CD4-positive, alpha-beta memory T cell (primary cell): ENCODE results near the gene TUBA3D. TPM values are rescaled to one million over a fixed set of nuclear protein-coding genes. Genes with fewer than 3 reads are reported as not detected.
"Not testable (repeated sequence)": the region's sequence is repeated elsewhere in the genome, so short reads cannot be mapped to it uniquely, and the experiment has no call there.

Experiments used
- CTCF ChIA-PET: fragments of 350-600 bp; sonication (Branson Sonifier 250); formaldehyde crosslinking; loops from one replicate; lab custom pipeline; 2021; ENCODE audit warnings: inconsistent platforms; ENCODE audit not compliant: partially characterized antibody; lab: Charles Lee
- POLR2A ChIA-PET: fragments of 350-600 bp; sonication (Branson Sonifier 250); formaldehyde crosslinking; loops from one replicate; lab custom pipeline; 2021; ENCODE audit not compliant: partially characterized antibody; lab: Charles Lee
- DNase-seq, 5 donors: peaks; one replicate each; pipeline versions ENCODE4 v3.0.0 to v3.0.0-alpha.2; 2020 to 2022; ENCODE audit warnings: mixed read lengths in 1 of 5
- H3K27ac ChIP-seq: one replicate; pipeline ENCODE4 v1.7.0; 2013; ENCODE audit warnings: low read depth, low read length
- H3K27me3 ChIP-seq: 2 replicates; pipeline ENCODE4 v1.7.0; 2013; ENCODE audit warnings: mild to moderate bottlenecking, low read length, moderate library complexity; ENCODE audit not compliant: insufficient read depth
- H3K36me3 ChIP-seq: 2 replicates; pipeline ENCODE4 v1.7.0; 2013; ENCODE audit warnings: mild to moderate bottlenecking, low read length, moderate library complexity; ENCODE audit not compliant: insufficient read depth
- H3K4me1 ChIP-seq: 2 replicates; pipeline ENCODE4 v1.7.0; 2013; ENCODE audit warnings: mild to moderate bottlenecking, low read length, moderate library complexity; ENCODE audit not compliant: insufficient read depth
- H3K4me3 ChIP-seq, 2 donors: one replicate each; pipeline ENCODE4 v1.7.0; 2013; ENCODE audit warnings: low read length in 2 of 2, mild to moderate bottlenecking in 1 of 2
- H3K9me3 ChIP-seq, 2 donors: one replicate each; pipeline ENCODE4 v1.7.0; 2013; ENCODE audit warnings: low read length in 2 of 2, control low read depth in 1 of 2; ENCODE audit not compliant: control insufficient read depth in 1 of 2
- H3K27ac Mint-ChIP-seq, 7 donors: one replicate each; pipeline ENCODE4 v1.8.0; 2020 to 2021; ENCODE audit warnings: mixed read lengths in 7 of 7, mild to moderate bottlenecking in 6 of 7, inconsistent platforms in 3 of 7, moderate library complexity in 3 of 7
- H3K27me3 Mint-ChIP-seq, 2 donors: one replicate each; pipeline ENCODE4 v1.8.0; 2020 to 2021; ENCODE audit warnings: mixed read lengths in 2 of 2
- H3K36me3 Mint-ChIP-seq, 2 donors: one replicate each; pipeline ENCODE4 v1.8.0; 2020 to 2021; ENCODE audit warnings: mixed read lengths in 2 of 2, inconsistent platforms in 1 of 2, mild to moderate bottlenecking in 1 of 2
- H3K4me1 Mint-ChIP-seq, 4 donors: one replicate each; pipeline ENCODE4 v1.8.0; 2020 to 2021; ENCODE audit warnings: mixed read lengths in 4 of 4, mild to moderate bottlenecking in 1 of 4
- H3K4me3 Mint-ChIP-seq, 8 donors: one replicate each; pipeline ENCODE4 v1.8.0; 2020 to 2021; ENCODE audit warnings: mixed read lengths in 8 of 8, mild to moderate bottlenecking in 7 of 8, moderate library complexity in 6 of 8, inconsistent platforms in 3 of 8
- H3K9me3 Mint-ChIP-seq, 8 donors: one replicate each; pipeline ENCODE4 v1.8.0; 2020 to 2021; ENCODE audit warnings: mixed read lengths in 8 of 8, mild to moderate bottlenecking in 5 of 8, inconsistent platforms in 3 of 8, moderate library complexity in 1 of 8
- intact Hi-C: fragments of 100-400 bp; cut with micrococcal nuclease; formaldehyde crosslinking; loops from one replicate; pipeline ENCODE4 v1.15.1; 2023
- polyA plus RNA-seq, 2 donors: library from polyadenylated mRNA; unstranded; fragments of 300-500 nt; fragmentation: Illumina TruSeq; gene quantifications; one replicate each; pipeline ENCODE4 v1.2.3, GENCODE V29; 2021
- total RNA-seq, 2 experiments: library from RNA; stranded (reverse); gene quantifications; one replicate each; pipeline ENCODE4 v1.2.3, GENCODE V29; 2021

Gene TUBA3D
- total RNA-seq (not detected), polyA plus RNA-seq (not detected)

GRCh38 chr2:131475831-131476230 is at the start of gene TUBA3D:
Gene TUBA3D (plus strand): TSS chr2:131476119. CDS start chr2:131476200, 81 bp downstream.
- Mint-ChIP-seq H3K9me3 (no peaks in the 10 kb centered on the region), H3K27me3 (no peaks in the 10 kb centered on the region), H3K27ac (no peak within 1 kb of the TSS), H3K4me3 (no peak within 1 kb of the TSS), H3K4me1 (no peaks in the 10 kb centered on the region), H3K36me3 (peaks cover 6% of the 10 kb centered on the region in 2 donors)
- Histone ChIP-seq H3K4me3 (no peak within 1 kb of the TSS), H3K9me3 (no peaks in the 10 kb centered on the region), H3K27me3 (no peaks in the 10 kb centered on the region), H3K27ac (no peak within 1 kb of the TSS), H3K4me1 (no peaks in the 10 kb centered on the region), H3K36me3 (no peaks in the 10 kb centered on the region)
- ChIA-PET POLR2A (no interaction called here), CTCF (no interaction called here)
- DNase-seq: no peak
- intact Hi-C loops: no loop called here

GRCh38 chr2:131426727-131427126 is 49.2 kb upstream of the TUBA3D start:
- no peak overlapping the region for H3K27ac Mint-ChIP-seq
- intact Hi-C loops: no loop called here
- no peaks in the 10 kb centered on the region for H3K36me3 ChIP-seq
- no peaks in the 10 kb centered on the region for H3K4me1 ChIP-seq
- H3K27me3 ChIP-seq: peaks cover 5% of the 10 kb centered on the region
- H3K4me3 Mint-ChIP-seq: no peak overlapping the region
- no peak overlapping the region for H3K27ac ChIP-seq
- H3K27me3 Mint-ChIP-seq: peaks cover 58 to 59% of the 10 kb centered on the region in 2 donors
- CTCF ChIA-PET: interaction anchor here (1.0 to 1.2 kb wide), 2 partner anchors 13 to 14 kb away, joined by 3 read pairs; no protein-coding TSS in a partner anchor
- POLR2A ChIA-PET: no interaction called here
- H3K9me3 ChIP-seq: no peaks in the 10 kb centered on the region
- peaks cover 0 to 3% (median 0%) of the 10 kb centered on the region in 8 donors for H3K9me3 Mint-ChIP-seq
- H3K36me3 Mint-ChIP-seq: no peaks in the 10 kb centered on the region
- no peak for DNase-seq
- H3K4me3 ChIP-seq: no peak overlapping the region
- peaks cover 3 to 8% (median 5%) of the 10 kb centered on the region in 4 donors for H3K4me1 Mint-ChIP-seq

GRCh38 chr2:131431336-131431735 is 44.6 kb upstream of the TUBA3D start:
- no peak for DNase-seq
- Mint-ChIP-seq H3K4me1 (peaks cover 0 to 3% (median 2%) of the 10 kb centered on the region in 4 donors), H3K36me3 (no peaks in the 10 kb centered on the region), H3K9me3 (peaks cover 0 to 3% (median 0%) of the 10 kb centered on the region in 8 donors), H3K4me3 (no peak overlapping the region), H3K27me3 (peaks cover 34 to 49% of the 10 kb centered on the region in 2 donors), H3K27ac (no peak overlapping the region)
- Histone ChIP-seq H3K27ac (no peak overlapping the region), H3K36me3 (no peaks in the 10 kb centered on the region), H3K27me3 (no peaks in the 10 kb centered on the region), H3K4me1 (no peaks in the 10 kb centered on the region), H3K9me3 (no peaks in the 10 kb centered on the region), H3K4me3 (no peak overlapping the region)
- ChIA-PET POLR2A (no interaction called here), CTCF (no interaction called here)
- intact Hi-C loops: no loop called here

- H3K4me3 Mint-ChIP-seq, H3K27me3 Mint-ChIP-seq, H3K4me1 Mint-ChIP-seq, CTCF ChIA-PET, H3K9me3 ChIP-seq, H3K36me3 Mint-ChIP-seq, H3K4me3 ChIP-seq, DNase-seq, H3K27ac ChIP-seq, H3K9me3 Mint-ChIP-seq, H3K36me3 ChIP-seq, H3K4me1 ChIP-seq, H3K27me3 ChIP-seq, intact Hi-C loops, POLR2A ChIA-PET, H3K27ac Mint-ChIP-seq: not testable (repeated sequence)
These were observed 35.0 kb upstream of the TUBA3D start for GRCh38 chr2:131440742-131441468.

GRCh38 chr2:131444736-131445514 is 31.0 kb upstream of the TUBA3D start:
- Mint-ChIP-seq H3K27me3 (peaks cover 7 to 10% of the 10 kb centered on the region in 2 donors), H3K27ac (peak overlapping the region in 1 of 7 donors; percentile 61)
- H3K4me1 Mint-ChIP-seq, intact Hi-C loops, H3K27me3 ChIP-seq, H3K4me1 ChIP-seq, H3K9me3 Mint-ChIP-seq, H3K9me3 ChIP-seq, H3K4me3 Mint-ChIP-seq, H3K27ac ChIP-seq, H3K36me3 ChIP-seq, H3K36me3 Mint-ChIP-seq, DNase-seq, CTCF ChIA-PET, H3K4me3 ChIP-seq, POLR2A ChIA-PET: not testable (repeated sequence)

- H3K27ac ChIP-seq, CTCF ChIA-PET, intact Hi-C loops, H3K4me1 Mint-ChIP-seq, DNase-seq, H3K4me3 Mint-ChIP-seq, H3K4me3 ChIP-seq, H3K36me3 ChIP-seq, H3K4me1 ChIP-seq, POLR2A ChIA-PET, H3K27me3 ChIP-seq, H3K27ac Mint-ChIP-seq, H3K9me3 Mint-ChIP-seq, H3K36me3 Mint-ChIP-seq, H3K9me3 ChIP-seq: not testable (repeated sequence)
- H3K27me3 Mint-ChIP-seq: peaks cover 7 to 10% of the 10 kb centered on the region in 2 donors
These were observed 30.5 kb upstream of the TUBA3D start for GRCh38 chr2:131445515-131445797.

- H3K4me3 ChIP-seq: no peak overlapping the region
- POLR2A ChIA-PET: no interaction called here
- Mint-ChIP-seq H3K36me3 (no peaks in the 10 kb centered on the region), H3K9me3 (no peaks in the 10 kb centered on the region), H3K4me1 (no peaks in the 10 kb centered on the region), H3K4me3 (no peak overlapping the region), H3K27me3 (peaks cover 7 to 10% of the 10 kb centered on the region in 2 donors), H3K27ac (no peak overlapping the region)
- H3K27me3 ChIP-seq: no peaks in the 10 kb centered on the region
- no peak for DNase-seq
- H3K9me3 ChIP-seq: no peaks in the 10 kb centered on the region
- H3K27ac ChIP-seq: no peak overlapping the region
- H3K4me1 ChIP-seq: no peaks in the 10 kb centered on the region
- intact Hi-C loops: no loop called here
- CTCF ChIA-PET: no interaction called here
- H3K36me3 ChIP-seq: no peaks in the 10 kb centered on the region
These were observed 30.0 kb upstream of the TUBA3D start for GRCh38 chr2:131445896-131446295.
